HepG2 (cell line): Measurements from ENCODE around the gene EDC3. TPM values are rescaled to one million over a fixed set of nuclear protein-coding genes. Genes with fewer than 3 reads are reported as not detected.

Experiments used
- ADNP ChIP-seq: sonication (generic); formaldehyde crosslinking; IDR thresholded peaks from 2 replicates; pipeline ENCODE4 v1.4.0; 2020; ENCODE audit warnings: missing genetic modification reagents
- GPN1 ChIP-seq: sonication (generic); formaldehyde crosslinking; IDR thresholded peaks from 2 replicates; pipeline ENCODE4 v1.5.1; 2020; ENCODE audit warnings: missing genetic modification reagents, borderline replicate concordance
- HDAC6 ChIP-seq: fragments of 200-600 bp; sonication (generic); IDR thresholded peaks from 2 replicates; pipeline ENCODE4 v1.7.0; 2017; ENCODE audit warnings: mild to moderate bottlenecking, antibody characterized with exemption, low read length, low read depth
- HMG20B ChIP-seq: conservative IDR thresholded peaks from 2 replicates; pipeline ENCODE4 v1.6.1; 2016; ENCODE audit warnings: missing genetic modification reagents, missing compliant biosample characterization
- IRX3 ChIP-seq: sonication (generic); formaldehyde crosslinking; IDR thresholded peaks from 2 replicates; pipeline ENCODE4 v1.8.1; 2023; ENCODE audit warnings: mild to moderate bottlenecking, low read depth, missing genetic modification reagents, borderline replicate concordance
- KLF15 ChIP-seq: sonication (generic); formaldehyde crosslinking; IDR thresholded peaks from 2 replicates; pipeline ENCODE4 v1.8.1; 2023; ENCODE audit warnings: borderline replicate concordance, mild to moderate bottlenecking, inconsistent platforms, missing genetic modification reagents, mixed read lengths
- NFE2 ChIP-seq: sonication (generic); formaldehyde crosslinking; IDR thresholded peaks from 2 replicates; pipeline ENCODE4 v1.4.0; 2020; ENCODE audit warnings: missing genetic modification reagents
- PHF20 ChIP-seq: sonication (generic); formaldehyde crosslinking; IDR thresholded peaks from 2 replicates; pipeline ENCODE4 v1.5.0; 2020; ENCODE audit warnings: mild to moderate bottlenecking, missing genetic modification reagents
- SALL2 ChIP-seq: sonication (generic); formaldehyde crosslinking; IDR thresholded peaks from 2 replicates; pipeline ENCODE4 v1.8.1; 2023; ENCODE audit warnings: mild to moderate bottlenecking, missing genetic modification reagents, inconsistent platforms
- ZNF431 ChIP-seq: sonication (generic); formaldehyde crosslinking; IDR thresholded peaks from 2 replicates; pipeline ENCODE4 v1.9.0; 2022; ENCODE audit warnings: missing genetic modification reagents, low read depth, mild to moderate bottlenecking, borderline replicate concordance
- ZNF552 ChIP-seq: sonication (generic); formaldehyde crosslinking; IDR thresholded peaks from 2 replicates; pipeline ENCODE4 v1.9.0; 2022; ENCODE audit warnings: missing genetic modification reagents, mild to moderate bottlenecking, borderline replicate concordance
- ZNF614 ChIP-seq: IDR thresholded peaks from 2 replicates; pipeline ENCODE4 v1.6.1; 2018; ENCODE audit warnings: missing biosample characterization, missing genetic modification reagents, inconsistent platforms, borderline replicate concordance
- ZNF629 ChIP-seq: sonication (generic); formaldehyde crosslinking; conservative IDR thresholded peaks from 2 replicates; pipeline ENCODE4 v1.5.0; 2020; ENCODE audit warnings: missing genetic modification reagents
- ZNF709 ChIP-seq: sonication (generic); formaldehyde crosslinking; IDR thresholded peaks from 2 replicates; pipeline ENCODE4 v1.5.0; 2020; ENCODE audit warnings: mild to moderate bottlenecking, missing genetic modification reagents
- ZNF788 ChIP-seq: sonication (generic); formaldehyde crosslinking; IDR thresholded peaks from 2 replicates; pipeline ENCODE4 v1.5.0; 2020; ENCODE audit warnings: mild to moderate bottlenecking, missing genetic modification reagents, borderline replicate concordance
- ZNF83 ChIP-seq: sonication (generic); formaldehyde crosslinking; IDR thresholded peaks from 2 replicates; pipeline ENCODE4 v1.4.0; 2020; ENCODE audit warnings: missing genetic modification reagents, mild to moderate bottlenecking, borderline replicate concordance
- ZNF850 ChIP-seq: sonication (generic); formaldehyde crosslinking; conservative IDR thresholded peaks from 2 replicates; pipeline ENCODE4 v1.9.0; 2021; ENCODE audit warnings: mild to moderate bottlenecking, missing genetic modification reagents
- ZSCAN12 ChIP-seq: sonication (generic); formaldehyde crosslinking; IDR thresholded peaks from 2 replicates; pipeline ENCODE4 v1.9.0; 2021; ENCODE audit warnings: mild to moderate bottlenecking, missing genetic modification reagents
- polyA plus RNA-seq, 8 experiments: library from polyadenylated mRNA; depleted of rRNA in 3 of 8; stranded (reverse) in 7 of 8; unstranded in 1 of 8; fragments of >200 nt; fragmentation: Illumina TruSeq in 4 of 8; extraction: Trizol in 4 of 8; gene quantifications; 2 replicates each; pipeline versions ENCODE4 v1.2.1 to v1.2.3, GENCODE V29; 2011 to 2016; ENCODE audit warnings: low read depth in 4 of 8, missing spikeins in 1 of 8, mixed read lengths in 1 of 8; ENCODE audit not compliant: insufficient read depth in 1 of 8
- total RNA-seq, 5 experiments: library from RNA; depleted of rRNA; stranded (reverse); fragments of >200 nt; fragmentation: Illumina TruSeq; extraction: Trizol; gene quantifications; 2 replicates each; pipeline ENCODE4 v1.2.3, GENCODE V29; 2016; ENCODE audit warnings: low read depth in 1 of 5
- TF ChIP-seq, protein P1 (sequence below): sonication (generic); formaldehyde crosslinking; IDR thresholded peaks from 2 replicates; pipeline ENCODE4 v1.5.0; 2020; ENCODE audit warnings: mild to moderate bottlenecking, missing genetic modification reagents
- TF ChIP-seq, protein P2 (sequence below): sonication (generic); formaldehyde crosslinking; IDR thresholded peaks from 2 replicates; pipeline ENCODE4 v1.5.1; 2020; ENCODE audit warnings: missing genetic modification reagents, mild to moderate bottlenecking, borderline replicate concordance
- TF ChIP-seq, protein P3 (sequence below): sonication (generic); formaldehyde crosslinking; IDR thresholded peaks from 2 replicates; pipeline ENCODE4 v1.4.0; 2020; ENCODE audit warnings: missing genetic modification reagents, borderline replicate concordance

The EDC3 gene
- total and polyA plus RNA-seq, 2 of the 13 experiments (the other 11 are each of a cell fraction or from before 2014, with no cell fraction given), result 17.4 to 32.0 TPM

DNA sequence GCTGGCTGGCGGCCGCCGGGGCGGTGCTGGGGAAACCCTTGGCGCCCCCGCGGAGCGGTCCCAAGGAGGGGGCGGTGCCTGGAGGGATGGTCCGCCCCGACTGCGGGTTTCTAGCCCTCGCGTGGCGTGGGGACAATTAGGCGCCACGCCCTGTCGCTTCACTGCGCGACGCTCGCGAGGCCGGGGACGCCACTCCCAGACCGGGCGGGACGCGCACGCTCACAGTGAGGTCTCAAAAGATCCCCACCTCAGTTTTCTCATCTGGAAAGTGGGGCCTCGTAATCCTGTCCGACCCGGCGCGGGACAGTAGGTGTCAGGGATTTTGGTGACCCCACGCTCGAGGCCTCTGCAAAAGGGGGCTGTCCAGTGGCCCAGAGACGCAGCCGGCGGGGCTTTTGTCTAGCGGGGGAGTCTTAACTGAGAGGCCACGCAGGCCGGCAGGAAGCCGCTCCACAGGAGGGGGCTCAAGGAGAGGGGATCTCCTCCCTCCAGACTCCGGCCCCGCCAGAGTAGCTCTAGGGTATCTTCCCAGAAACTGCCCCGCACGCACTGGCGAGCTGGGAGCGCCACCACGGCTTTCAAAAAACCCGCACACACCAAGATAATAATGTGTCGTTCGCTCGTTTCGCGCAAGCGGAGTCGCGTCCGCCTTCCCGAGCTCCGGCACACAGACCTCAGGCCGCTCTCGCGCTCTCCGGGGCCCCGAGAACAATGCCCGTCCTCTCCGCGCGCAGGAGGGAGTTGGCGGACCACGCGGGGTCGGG is 80.9 kb downstream of the EDC3 start (continued):
- peak; percentile 50 for TF ChIP-seq KLF15 (CRISPR knock-in tag)
- TF ChIP-seq ADNP (CRISPR knock-in tag), result peak; percentile 92
- peak; percentile 51; the same call in 1 of the 2 replicates for TF ChIP-seq ZNF83 (CRISPR knock-in tag)
- TF ChIP-seq, protein P1, sequence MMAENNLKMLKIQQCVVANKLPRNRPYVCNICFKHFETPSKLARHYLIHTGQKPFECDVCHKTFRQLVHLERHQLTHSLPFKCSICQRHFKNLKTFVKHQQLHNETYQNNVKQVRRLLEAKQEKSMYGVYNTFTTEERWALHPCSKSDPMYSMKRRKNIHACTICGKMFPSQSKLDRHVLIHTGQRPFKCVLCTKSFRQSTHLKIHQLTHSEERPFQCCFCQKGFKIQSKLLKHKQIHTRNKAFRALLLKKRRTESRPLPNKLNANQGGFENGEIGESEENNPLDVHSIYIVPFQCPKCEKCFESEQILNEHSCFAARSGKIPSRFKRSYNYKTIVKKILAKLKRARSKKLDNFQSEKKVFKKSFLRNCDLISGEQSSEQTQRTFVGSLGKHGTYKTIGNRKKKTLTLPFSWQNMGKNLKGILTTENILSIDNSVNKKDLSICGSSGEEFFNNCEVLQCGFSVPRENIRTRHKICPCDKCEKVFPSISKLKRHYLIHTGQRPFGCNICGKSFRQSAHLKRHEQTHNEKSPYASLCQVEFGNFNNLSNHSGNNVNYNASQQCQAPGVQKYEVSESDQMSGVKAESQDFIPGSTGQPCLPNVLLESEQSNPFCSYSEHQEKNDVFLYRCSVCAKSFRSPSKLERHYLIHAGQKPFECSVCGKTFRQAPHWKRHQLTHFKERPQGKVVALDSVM, result no peak
- no peak for TF ChIP-seq ZNF614 (CRISPR knock-in tag)
- no peak for TF ChIP-seq HMG20B (CRISPR knock-in tag)
- no peak for TF ChIP-seq ZSCAN12 (CRISPR knock-in tag)
- TF ChIP-seq IRX3 (CRISPR knock-in tag), result no peak
- TF ChIP-seq, protein P2, sequence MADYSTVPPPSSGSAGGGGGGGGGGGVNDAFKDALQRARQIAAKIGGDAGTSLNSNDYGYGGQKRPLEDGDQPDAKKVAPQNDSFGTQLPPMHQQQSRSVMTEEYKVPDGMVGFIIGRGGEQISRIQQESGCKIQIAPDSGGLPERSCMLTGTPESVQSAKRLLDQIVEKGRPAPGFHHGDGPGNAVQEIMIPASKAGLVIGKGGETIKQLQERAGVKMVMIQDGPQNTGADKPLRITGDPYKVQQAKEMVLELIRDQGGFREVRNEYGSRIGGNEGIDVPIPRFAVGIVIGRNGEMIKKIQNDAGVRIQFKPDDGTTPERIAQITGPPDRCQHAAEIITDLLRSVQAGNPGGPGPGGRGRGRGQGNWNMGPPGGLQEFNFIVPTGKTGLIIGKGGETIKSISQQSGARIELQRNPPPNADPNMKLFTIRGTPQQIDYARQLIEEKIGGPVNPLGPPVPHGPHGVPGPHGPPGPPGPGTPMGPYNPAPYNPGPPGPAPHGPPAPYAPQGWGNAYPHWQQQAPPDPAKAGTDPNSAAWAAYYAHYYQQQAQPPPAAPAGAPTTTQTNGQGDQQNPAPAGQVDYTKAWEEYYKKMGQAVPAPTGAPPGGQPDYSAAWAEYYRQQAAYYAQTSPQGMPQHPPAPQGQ, result no peak
- TF ChIP-seq GPN1, result no peak
- TF ChIP-seq ZNF629, result peak; percentile 99
- TF ChIP-seq ZNF850, result no peak
- no peak for TF ChIP-seq PHF20
- 0 out of 2 replicates have a peak, but pooled peaks have one; percentile 5 for TF ChIP-seq ZNF709 (CRISPR knock-in tag)
- no peak for TF ChIP-seq NFE2 (CRISPR knock-in tag)
- TF ChIP-seq, protein P3, sequence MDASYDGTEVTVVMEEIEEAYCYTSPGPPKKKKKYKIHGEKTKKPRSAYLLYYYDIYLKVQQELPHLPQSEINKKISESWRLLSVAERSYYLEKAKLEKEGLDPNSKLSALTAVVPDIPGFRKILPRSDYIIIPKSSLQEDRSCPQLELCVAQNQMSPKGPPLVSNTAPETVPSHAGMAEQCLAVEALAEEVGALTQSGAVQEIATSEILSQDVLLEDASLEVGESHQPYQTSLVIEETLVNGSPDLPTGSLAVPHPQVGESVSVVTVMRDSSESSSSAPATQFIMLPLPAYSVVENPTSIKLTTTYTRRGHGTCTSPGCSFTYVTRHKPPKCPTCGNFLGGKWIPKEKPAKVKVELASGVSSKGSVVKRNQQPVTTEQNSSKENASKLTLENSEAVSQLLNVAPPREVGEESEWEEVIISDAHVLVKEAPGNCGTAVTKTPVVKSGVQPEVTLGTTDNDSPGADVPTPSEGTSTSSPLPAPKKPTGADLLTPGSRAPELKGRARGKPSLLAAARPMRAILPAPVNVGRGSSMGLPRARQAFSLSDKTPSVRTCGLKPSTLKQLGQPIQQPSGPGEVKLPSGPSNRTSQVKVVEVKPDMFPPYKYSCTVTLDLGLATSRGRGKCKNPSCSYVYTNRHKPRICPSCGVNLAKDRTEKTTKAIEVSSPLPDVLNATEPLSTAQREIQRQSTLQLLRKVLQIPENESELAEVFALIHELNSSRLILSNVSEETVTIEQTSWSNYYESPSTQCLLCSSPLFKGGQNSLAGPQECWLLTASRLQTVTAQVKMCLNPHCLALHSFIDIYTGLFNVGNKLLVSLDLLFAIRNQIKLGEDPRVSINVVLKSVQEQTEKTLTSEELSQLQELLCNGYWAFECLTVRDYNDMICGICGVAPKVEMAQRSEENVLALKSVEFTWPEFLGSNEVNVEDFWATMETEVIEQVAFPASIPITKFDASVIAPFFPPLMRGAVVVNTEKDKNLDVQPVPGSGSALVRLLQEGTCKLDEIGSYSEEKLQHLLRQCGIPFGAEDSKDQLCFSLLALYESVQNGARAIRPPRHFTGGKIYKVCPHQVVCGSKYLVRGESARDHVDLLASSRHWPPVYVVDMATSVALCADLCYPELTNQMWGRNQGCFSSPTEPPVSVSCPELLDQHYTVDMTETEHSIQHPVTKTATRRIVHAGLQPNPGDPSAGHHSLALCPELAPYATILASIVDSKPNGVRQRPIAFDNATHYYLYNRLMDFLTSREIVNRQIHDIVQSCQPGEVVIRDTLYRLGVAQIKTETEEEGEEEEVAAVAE (CRISPR knock-in tag), result no peak
- TF ChIP-seq HDAC6, result no peak
- TF ChIP-seq ZNF552, result no peak
- no peak for TF ChIP-seq SALL2
- TF ChIP-seq ZNF431, result 0 out of 2 replicates have a peak, but pooled peaks have one; percentile 40
- TF ChIP-seq ZNF788 (CRISPR knock-in tag), result peak; percentile 21; the same call in 1 of the 2 replicates
